Mesenchymal stem cell (in vitro differentiated cells and primary cell): ENCODE measurements around the gene FADD.

Source experiments
- DNase-seq: peaks from one replicate; pipeline ENCODE4 v3.0.0-alpha.2; 2013
- H2AFZ ChIP-seq: one replicate; pipeline ENCODE4 v1.6.1; 2013; ENCODE audit warnings: low read depth, mild to moderate bottlenecking, control low read depth, inconsistent platforms, low read length, moderate library complexity
- H2AK5ac ChIP-seq: 2 replicates; pipeline ENCODE4 v1.6.1; 2013; ENCODE audit warnings: low read length, moderate library complexity, mild to moderate bottlenecking, inconsistent platforms; ENCODE audit not compliant: severe bottlenecking
- H2BK120ac ChIP-seq: one replicate; pipeline ENCODE4 v1.6.1; 2013; ENCODE audit warnings: low read depth, mild to moderate bottlenecking, inconsistent platforms, low read length, moderate library complexity
- H2BK12ac ChIP-seq, 2 experiments: one replicate each; pipeline ENCODE4 v1.6.1; 2013; ENCODE audit warnings: inconsistent platforms in 2 of 2, low read length in 2 of 2, mild to moderate bottlenecking in 2 of 2, moderate library complexity in 2 of 2, control low read depth in 1 of 2
- H2BK15ac ChIP-seq: one replicate; pipeline ENCODE4 v1.6.1; 2013; ENCODE audit warnings: mild to moderate bottlenecking, low read depth, inconsistent platforms; ENCODE audit not compliant: poor library complexity, severe bottlenecking
- H2BK5ac ChIP-seq: 2 replicates; pipeline ENCODE4 v1.6.1; 2013; ENCODE audit warnings: low read depth, mild to moderate bottlenecking, low read length, control low read depth, inconsistent platforms; ENCODE audit not compliant: poor library complexity, severe bottlenecking
- H3K14ac ChIP-seq, 2 experiments: one replicate each; pipeline ENCODE4 v1.6.1; 2013; ENCODE audit warnings: inconsistent platforms in 2 of 2, low read length in 2 of 2, control low read depth in 1 of 2, mild to moderate bottlenecking in 1 of 2, moderate library complexity in 1 of 2
- H3K18ac ChIP-seq, 2 experiments: one replicate each; pipeline ENCODE4 v1.6.1; 2013; ENCODE audit warnings: inconsistent platforms in 2 of 2, low read length in 2 of 2, control low read depth in 1 of 2, low read depth in 1 of 2, mild to moderate bottlenecking in 1 of 2
- H3K23ac ChIP-seq, 2 experiments: one replicate each; pipeline ENCODE4 v1.6.1; 2013; ENCODE audit warnings: inconsistent platforms in 2 of 2, low read length in 2 of 2, mild to moderate bottlenecking in 2 of 2, moderate library complexity in 2 of 2, control low read depth in 1 of 2
- H3K27ac ChIP-seq: 2 replicates; pipeline ENCODE4 v1.5.1; 2013; ENCODE audit warnings: mild to moderate bottlenecking, moderate library complexity, low read length, control low read depth, inconsistent platforms; ENCODE audit not compliant: poor library complexity, severe bottlenecking
- H3K27me3 ChIP-seq, 2 experiments: 2 replicates each; pipeline versions ENCODE4 v1.6.1 to v1.7.0; 2013; ENCODE audit warnings: low read length in 2 of 2, mild to moderate bottlenecking in 2 of 2, moderate library complexity in 2 of 2, control low read depth in 1 of 2, inconsistent platforms in 1 of 2; ENCODE audit not compliant: control insufficient read depth in 1 of 2, insufficient read depth in 1 of 2
- H3K36me3 ChIP-seq, 2 experiments: 2 replicates each; pipeline versions ENCODE4 v1.6.1 to v1.7.0; 2013; ENCODE audit warnings: low read length in 2 of 2, control low read depth in 1 of 2, inconsistent platforms in 1 of 2, low read depth in 1 of 2, mild to moderate bottlenecking in 1 of 2; ENCODE audit not compliant: insufficient read depth in 2 of 2, control insufficient read depth in 1 of 2
- H3K4ac ChIP-seq, 2 experiments: one replicate each; pipeline ENCODE4 v1.6.1; 2013; ENCODE audit warnings: inconsistent platforms in 2 of 2, low read length in 2 of 2, mild to moderate bottlenecking in 2 of 2, moderate library complexity in 2 of 2, control low read depth in 1 of 2, low read depth in 1 of 2
- H3K4me1 ChIP-seq: 2 replicates; pipeline ENCODE4 v1.6.1; 2013; ENCODE audit warnings: low read depth, low read length, control low read depth; ENCODE audit not compliant: control insufficient read depth, insufficient read depth
- H3K4me2 ChIP-seq: 2 replicates; pipeline ENCODE4 v1.6.1; 2013; ENCODE audit warnings: low read length, mild to moderate bottlenecking, inconsistent platforms; ENCODE audit not compliant: poor library complexity, severe bottlenecking
- H3K4me3 ChIP-seq, 2 experiments: 2 replicates each; pipeline versions ENCODE4 v1.5.1 to v1.7.0; 2013; ENCODE audit warnings: low read length in 2 of 2, mild to moderate bottlenecking in 2 of 2, control low read depth in 1 of 2, low read depth in 1 of 2; ENCODE audit not compliant: insufficient read depth in 1 of 2
- H3K79me1 ChIP-seq: replicated peaks from 2 replicates; pipeline ENCODE4 v1.6.1; 2013; ENCODE audit warnings: mild to moderate bottlenecking, control low read depth, low read length, inconsistent platforms; ENCODE audit not compliant: poor library complexity, severe bottlenecking
- H3K9ac ChIP-seq: 2 replicates; pipeline ENCODE4 v1.7.0; 2013; ENCODE audit warnings: mild to moderate bottlenecking, low read length, moderate library complexity
- H3K9me3 ChIP-seq: 2 replicates; pipeline ENCODE4 v1.7.0; 2013; ENCODE audit warnings: mild to moderate bottlenecking, low read length; ENCODE audit not compliant: control insufficient read depth
- H4K8ac ChIP-seq: one replicate; pipeline ENCODE4 v1.6.1; 2013; ENCODE audit warnings: inconsistent platforms, mild to moderate bottlenecking, low read length, moderate library complexity
- H4K91ac ChIP-seq: one replicate; pipeline ENCODE4 v1.6.1; 2013; ENCODE audit warnings: mild to moderate bottlenecking, low read length, inconsistent platforms
- WGBS: methylation state at CpG from one replicate; pipeline ENCODE4 v1.1.7; 2013; ENCODE audit warnings: mixed read lengths; 5-methylcytosine and 5-hydroxymethylcytosine counted together

Gene FADD

GRCh38 chr11:70169127-70169526, 34.0 kb upstream of the FADD start:
- no peak overlapping the region for H2BK15ac ChIP-seq
- WGBS, result 94% methylated on average over 7 of the region's 11 CpGs
- H3K14ac ChIP-seq, result no peak overlapping the region
- no peak overlapping the region for H4K8ac ChIP-seq
- H3K27ac ChIP-seq, result no peak overlapping the region
- no peak overlapping the region for H3K23ac ChIP-seq
- no peak overlapping the region for H3K9ac ChIP-seq
- peaks cover 2% of the 10 kb centered on the region for H3K4me1 ChIP-seq
- peaks cover 50 to 54% of the 10 kb centered on the region in 2 experiments for H3K27me3 ChIP-seq
- H2AK5ac ChIP-seq, result no peak overlapping the region
- H4K91ac ChIP-seq, result no peak overlapping the region
- H3K18ac ChIP-seq, result no peak overlapping the region
- H2BK120ac ChIP-seq, result no peak overlapping the region
- DNase-seq, result no peak
- H3K36me3 ChIP-seq, result no peaks in the 10 kb centered on the region
- H2BK5ac ChIP-seq, result no peak overlapping the region
- no peaks in the 10 kb centered on the region for H3K9me3 ChIP-seq
- H3K4me2 ChIP-seq, result no peak overlapping the region
- no peak overlapping the region for H3K4ac ChIP-seq
- no peaks in the 10 kb centered on the region for H3K79me1 ChIP-seq
- no peak overlapping the region for H2AFZ ChIP-seq
- H3K4me3 ChIP-seq, result no peak overlapping the region
- H2BK12ac ChIP-seq, result no peak overlapping the region

GRCh38 chr11:70169632-70170031, 33.5 kb upstream of the FADD start:
- Histone ChIP-seq H3K36me3 (no peaks in the 10 kb centered on the region), H3K4ac (no peak overlapping the region), H3K9me3 (no peaks in the 10 kb centered on the region), H3K18ac (no peak overlapping the region), H3K27me3 (peaks cover 49 to 50% of the 10 kb centered on the region in 2 experiments), H2BK12ac (no peak overlapping the region), H3K14ac (no peak overlapping the region), H3K4me1 (peaks cover 2% of the 10 kb centered on the region), H3K23ac (no peak overlapping the region), H4K91ac (no peak overlapping the region), H2BK5ac (no peak overlapping the region), H2AFZ (no peak overlapping the region), H3K79me1 (no peaks in the 10 kb centered on the region), H4K8ac (no peak overlapping the region), H2BK15ac (no peak overlapping the region), H3K4me2 (no peak overlapping the region), H2AK5ac (no peak overlapping the region), H3K27ac (no peak overlapping the region), H2BK120ac (no peak overlapping the region), H3K4me3 (no peak overlapping the region), H3K9ac (no peak overlapping the region)
- no peak for DNase-seq
- 82% methylated on average over 8 of the region's 8 CpGs for WGBS

- H2AFZ ChIP-seq, result no peak overlapping the region
- no peaks in the 10 kb centered on the region for H3K9me3 ChIP-seq
- H2BK12ac ChIP-seq, result no peak overlapping the region
- no peak for DNase-seq
- peaks cover 40 to 45% of the 10 kb centered on the region in 2 experiments for H3K27me3 ChIP-seq
- H3K4me1 ChIP-seq, result no peaks in the 10 kb centered on the region
- H2AK5ac ChIP-seq, result no peak overlapping the region
- no peak overlapping the region for H4K8ac ChIP-seq
- no peak overlapping the region for H2BK15ac ChIP-seq
- no peak overlapping the region for H3K9ac ChIP-seq
- no peak overlapping the region for H3K27ac ChIP-seq
- H3K23ac ChIP-seq, result no peak overlapping the region
- WGBS, result 96% methylated on average over 21 of the region's 22 CpGs
- H3K18ac ChIP-seq, result no peak overlapping the region
- no peak overlapping the region for H2BK5ac ChIP-seq
- no peaks in the 10 kb centered on the region for H3K79me1 ChIP-seq
- no peak overlapping the region for H4K91ac ChIP-seq
- H3K4ac ChIP-seq, result no peak overlapping the region
- no peak overlapping the region for H2BK120ac ChIP-seq
- H3K4me2 ChIP-seq, result no peak overlapping the region
- no peaks in the 10 kb centered on the region for H3K36me3 ChIP-seq
- H3K14ac ChIP-seq, result no peak overlapping the region
- no peak overlapping the region for H3K4me3 ChIP-seq
Measured at GRCh38 chr11:70170596-70171210, 32.4 kb upstream of the FADD start.

- H4K91ac ChIP-seq, result no peak overlapping the region
- H3K36me3 ChIP-seq, result no peaks in the 10 kb centered on the region
- no peak overlapping the region for H3K23ac ChIP-seq
- no peak overlapping the region for H3K9ac ChIP-seq
- H2AFZ ChIP-seq, result no peak overlapping the region
- no peak overlapping the region for H2BK120ac ChIP-seq
- H3K4me2 ChIP-seq, result no peak overlapping the region
- H3K4me3 ChIP-seq, result no peak overlapping the region
- peaks cover 2% of the 10 kb centered on the region for H3K4me1 ChIP-seq
- H3K27me3 ChIP-seq, result peaks cover 34 to 36% of the 10 kb centered on the region in 2 experiments
- no peak overlapping the region for H4K8ac ChIP-seq
- H3K79me1 ChIP-seq, result no peaks in the 10 kb centered on the region
- H3K4ac ChIP-seq, result no peak overlapping the region
- DNase-seq, result peak; percentile 79
- H3K9me3 ChIP-seq, result no peaks in the 10 kb centered on the region
- H3K18ac ChIP-seq, result no peak overlapping the region
- H2BK12ac ChIP-seq, result no peak overlapping the region
- no peak overlapping the region for H2AK5ac ChIP-seq
- H3K27ac ChIP-seq, result no peak overlapping the region
- no peak overlapping the region for H3K14ac ChIP-seq
- no peak overlapping the region for H2BK5ac ChIP-seq
- H2BK15ac ChIP-seq, result no peak overlapping the region
- 49% methylated on average over 4 of the region's 4 CpGs for WGBS
Measured at GRCh38 chr11:70173018-70173417, 30.1 kb upstream of the FADD start.
